Effector CD8-positive, alpha-beta T cell (primary cell): Measurements from ENCODE around the gene CPED1.
"Not testable (repeated sequence)": the region's sequence is repeated elsewhere in the genome, so short reads cannot be mapped to it uniquely, and the experiment has no call there.

Experiments used
- DNase-seq: peaks from one replicate; lab custom pipeline; 2025; lab: John Stamatoyannopoulos, UW

CPED1 gene

GRCh38 chr7:121020249-121020988 is 31.9 kb downstream of the CPED1 start:
- no peak for DNase-seq

- no peak for DNase-seq
Observed at GRCh38 chr7:121020989-121021969, 32.8 kb downstream of the CPED1 start.

- no peak for DNase-seq
Observed at GRCh38 chr7:121023194-121023593, 34.7 kb downstream of the CPED1 start.

GRCh38 chr7:121023683-121024511 is 35.4 kb downstream of the CPED1 start:
- DNase-seq, result no peak

GRCh38 chr7:121024611-121025010 is 36.1 kb downstream of the CPED1 start:
- no peak for DNase-seq

GRCh38 chr7:121026159-121026558 is 37.6 kb downstream of the CPED1 start:
- no peak for DNase-seq

GRCh38 chr7:121026577-121027111 is 38.1 kb downstream of the CPED1 start:
- DNase-seq, result no peak

- no peak for DNase-seq
Observed at GRCh38 chr7:121027761-121028669, 39.5 kb downstream of the CPED1 start.

- DNase-seq, result no peak
Observed at GRCh38 chr7:121029302-121029701, 40.8 kb downstream of the CPED1 start.

- DNase-seq, result no peak
Observed at GRCh38 chr7:121030308-121030707, 41.8 kb downstream of the CPED1 start.

GRCh38 chr7:121032645-121033460 is 44.3 kb downstream of the CPED1 start:
- no peak for DNase-seq

- no peak for DNase-seq
Observed at GRCh38 chr7:121034929-121035328, 46.4 kb downstream of the CPED1 start.

- DNase-seq, result not testable (repeated sequence)
Observed at GRCh38 chr7:121036776-121037175, 48.3 kb downstream of the CPED1 start.

GRCh38 chr7:121037329-121037728 is 48.8 kb downstream of the CPED1 start:
- DNase-seq, result not testable (repeated sequence)

- DNase-seq, result no peak
Observed at GRCh38 chr7:121037957-121038716, 49.6 kb downstream of the CPED1 start.

GRCh38 chr7:121038717-121039509 is 50.4 kb downstream of the CPED1 start:
- no peak for DNase-seq

GRCh38 chr7:121039510-121039822 is 51.0 kb downstream of the CPED1 start:
- no peak for DNase-seq

- no peak for DNase-seq
Observed at GRCh38 chr7:121039994-121040393, 51.5 kb downstream of the CPED1 start.
